Fibroblast of lung (primary cell): ENCODE data around the gene MRPL27.

Experiments
- EZH2 ChIP-seq: IDR thresholded peaks from 2 replicates; pipeline ENCODE4 v1.5.1; 2012; ENCODE audit warnings: low read length, control low read depth, mild to moderate bottlenecking; ENCODE audit errors: missing control alignments
- TF ChIP-seq, protein P1 (sequence below), 2 donors: IDR thresholded peaks in 1 of 2; conservative IDR thresholded peaks in 1 of 2; 1 replicate in 1 of 2; 2 replicates in 1 of 2; pipeline ENCODE4 v1.5.1; 2011 to 2012; ENCODE audit warnings: low read length in 2 of 2, control low read depth in 1 of 2, inconsistent platforms in 1 of 2, low read depth in 1 of 2, mild to moderate bottlenecking in 1 of 2

DNA sequence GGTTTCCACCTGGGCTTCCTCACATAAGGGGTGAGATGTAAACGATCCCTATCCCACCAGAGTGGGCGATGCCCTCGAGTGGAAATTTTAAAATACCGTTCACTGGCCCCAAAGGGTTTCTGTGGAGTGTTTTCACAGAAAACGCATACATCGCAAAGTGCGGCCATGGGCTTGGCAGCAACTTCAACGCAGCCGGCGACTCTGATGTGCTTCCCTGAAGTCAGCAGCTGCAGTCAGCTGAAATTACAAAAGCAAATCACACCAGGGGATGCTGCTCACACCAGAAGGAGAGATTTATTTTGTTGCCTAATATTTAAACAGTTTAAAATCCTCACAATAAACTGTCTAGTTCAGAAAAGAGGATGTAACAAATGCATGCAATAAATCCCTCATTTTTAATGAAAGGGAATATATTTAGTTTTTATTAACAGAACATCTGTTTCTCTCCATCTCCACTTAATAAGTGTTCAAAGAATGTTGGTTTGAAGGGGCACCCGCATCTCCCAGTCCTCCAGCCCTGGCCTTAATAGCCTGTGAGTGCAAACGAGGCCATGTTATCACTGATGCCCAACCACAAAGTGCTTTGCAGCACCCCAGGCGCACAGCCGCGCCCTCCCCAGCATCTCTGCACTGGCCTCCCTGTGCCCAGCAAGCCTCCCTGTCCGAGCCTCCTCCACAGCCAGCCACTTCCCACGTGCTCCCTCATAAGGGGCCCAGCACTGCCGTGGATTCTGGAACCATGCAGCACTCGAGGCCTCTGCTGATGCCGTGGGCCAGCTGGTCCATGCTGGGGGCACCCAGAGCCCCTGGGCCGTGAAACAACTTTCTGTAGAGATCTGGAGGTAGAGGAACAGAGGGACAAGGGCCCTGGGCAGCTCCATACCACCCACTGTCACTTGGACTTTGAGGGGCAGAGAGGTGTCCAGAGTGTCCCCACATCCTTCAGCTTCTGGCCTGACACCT is 44.3 kb downstream of the MRPL27 start:
- TF ChIP-seq, protein P1, sequence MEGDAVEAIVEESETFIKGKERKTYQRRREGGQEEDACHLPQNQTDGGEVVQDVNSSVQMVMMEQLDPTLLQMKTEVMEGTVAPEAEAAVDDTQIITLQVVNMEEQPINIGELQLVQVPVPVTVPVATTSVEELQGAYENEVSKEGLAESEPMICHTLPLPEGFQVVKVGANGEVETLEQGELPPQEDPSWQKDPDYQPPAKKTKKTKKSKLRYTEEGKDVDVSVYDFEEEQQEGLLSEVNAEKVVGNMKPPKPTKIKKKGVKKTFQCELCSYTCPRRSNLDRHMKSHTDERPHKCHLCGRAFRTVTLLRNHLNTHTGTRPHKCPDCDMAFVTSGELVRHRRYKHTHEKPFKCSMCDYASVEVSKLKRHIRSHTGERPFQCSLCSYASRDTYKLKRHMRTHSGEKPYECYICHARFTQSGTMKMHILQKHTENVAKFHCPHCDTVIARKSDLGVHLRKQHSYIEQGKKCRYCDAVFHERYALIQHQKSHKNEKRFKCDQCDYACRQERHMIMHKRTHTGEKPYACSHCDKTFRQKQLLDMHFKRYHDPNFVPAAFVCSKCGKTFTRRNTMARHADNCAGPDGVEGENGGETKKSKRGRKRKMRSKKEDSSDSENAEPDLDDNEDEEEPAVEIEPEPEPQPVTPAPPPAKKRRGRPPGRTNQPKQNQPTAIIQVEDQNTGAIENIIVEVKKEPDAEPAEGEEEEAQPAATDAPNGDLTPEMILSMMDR (conservative IDR thresholded peaks at IDR 0.05 in 1 of 2, IDR thresholded peaks at IDR 0.05 in 1 of 2; ENCODE audit: low read depth in 1 of 2, low read length in 2 of 2): no peak
- no peak for TF ChIP-seq EZH2
